Measurements from ENCODE around the gene NXPE3.

- TF ChIP-seq, protein P1, sequence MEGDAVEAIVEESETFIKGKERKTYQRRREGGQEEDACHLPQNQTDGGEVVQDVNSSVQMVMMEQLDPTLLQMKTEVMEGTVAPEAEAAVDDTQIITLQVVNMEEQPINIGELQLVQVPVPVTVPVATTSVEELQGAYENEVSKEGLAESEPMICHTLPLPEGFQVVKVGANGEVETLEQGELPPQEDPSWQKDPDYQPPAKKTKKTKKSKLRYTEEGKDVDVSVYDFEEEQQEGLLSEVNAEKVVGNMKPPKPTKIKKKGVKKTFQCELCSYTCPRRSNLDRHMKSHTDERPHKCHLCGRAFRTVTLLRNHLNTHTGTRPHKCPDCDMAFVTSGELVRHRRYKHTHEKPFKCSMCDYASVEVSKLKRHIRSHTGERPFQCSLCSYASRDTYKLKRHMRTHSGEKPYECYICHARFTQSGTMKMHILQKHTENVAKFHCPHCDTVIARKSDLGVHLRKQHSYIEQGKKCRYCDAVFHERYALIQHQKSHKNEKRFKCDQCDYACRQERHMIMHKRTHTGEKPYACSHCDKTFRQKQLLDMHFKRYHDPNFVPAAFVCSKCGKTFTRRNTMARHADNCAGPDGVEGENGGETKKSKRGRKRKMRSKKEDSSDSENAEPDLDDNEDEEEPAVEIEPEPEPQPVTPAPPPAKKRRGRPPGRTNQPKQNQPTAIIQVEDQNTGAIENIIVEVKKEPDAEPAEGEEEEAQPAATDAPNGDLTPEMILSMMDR (IDR thresholded peaks at IDR 0.05; ENCODE audit: insufficient read depth, low read length): no peak
- TF ChIP-seq POLR2AphosphoS5 (IDR thresholded peaks at IDR 0.05; ENCODE audit: low read depth) (no peak), REST (IDR thresholded peaks at IDR 0.05; ENCODE audit: insufficient replicate concordance, low read depth) (no peak)
Measured at GRCh38 chr3:101824702-101825101, 45.7 kb downstream of the NXPE3 start.

Data from HL-60 (cell line).